Chondrocyte (in vitro differentiated cells): ENCODE results near the gene ANKRD17. TPM values are rescaled to one million over a fixed set of nuclear protein-coding genes. Genes with fewer than 3 reads are reported as not detected.

ENCODE experiments used
- DNase-seq: peaks from one replicate; pipeline ENCODE4 v3.0.0; 2021; ENCODE audit warnings: mixed read lengths, low spot score
- H3K27ac Mint-ChIP-seq: one replicate; pipeline ENCODE4 v1.8.0; 2021; ENCODE audit warnings: mild to moderate bottlenecking, moderate library complexity, mixed read lengths; ENCODE audit not compliant: unreplicated experiment
- H3K27me3 Mint-ChIP-seq: 2 replicates; pipeline ENCODE4 v1.8.0; 2021; ENCODE audit warnings: low read depth, mixed read lengths
- H3K36me3 Mint-ChIP-seq: 2 replicates; pipeline ENCODE4 v1.8.0; 2021; ENCODE audit warnings: low read depth, mixed read lengths
- H3K4me1 Mint-ChIP-seq: 2 replicates; pipeline ENCODE4 v1.8.0; 2021; ENCODE audit warnings: low read depth, mild to moderate bottlenecking, mixed read lengths
- H3K4me3 Mint-ChIP-seq: one replicate; pipeline ENCODE4 v1.8.0; 2021; ENCODE audit warnings: mild to moderate bottlenecking, moderate library complexity, mixed read lengths; ENCODE audit not compliant: unreplicated experiment
- H3K9me3 Mint-ChIP-seq: 2 replicates; pipeline ENCODE4 v1.8.0; 2021; ENCODE audit warnings: low read depth, mixed read lengths
- total RNA-seq: library from RNA; stranded (reverse); gene quantifications from 3 replicates; pipeline ENCODE4 v1.2.1, GENCODE V29; 2021
- TF ChIP-seq, protein P1 (sequence below): fragments of 200-600 bp; sonication (generic); IDR thresholded peaks from 2 replicates; pipeline ENCODE4 v1.5.0; 2021; ENCODE audit warnings: antibody characterized with exemption, mild to moderate bottlenecking, moderate library complexity

Gene ANKRD17
- total RNA-seq, 1 donor from 2014 or later = 55.1 TPM

DNA sequence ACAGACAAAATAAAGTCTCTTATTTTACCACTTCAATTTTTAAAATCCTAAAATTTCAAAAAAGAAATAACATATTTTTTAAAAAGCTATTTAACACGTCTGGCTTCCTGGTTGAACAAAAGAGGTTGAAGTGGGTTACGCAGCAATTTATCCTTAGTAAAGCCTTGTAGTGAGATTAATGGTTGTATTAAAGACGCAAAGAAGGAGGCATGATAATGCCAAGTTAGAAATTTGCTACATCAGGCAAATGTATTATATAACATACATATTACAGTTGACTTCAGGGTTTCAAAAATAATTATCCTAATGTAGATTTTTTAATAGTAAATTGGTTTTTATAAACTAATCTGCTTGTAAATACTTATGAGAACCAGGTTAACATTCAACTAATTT is 35.3 kb downstream of the ANKRD17 start:
- TF ChIP-seq, protein P1, sequence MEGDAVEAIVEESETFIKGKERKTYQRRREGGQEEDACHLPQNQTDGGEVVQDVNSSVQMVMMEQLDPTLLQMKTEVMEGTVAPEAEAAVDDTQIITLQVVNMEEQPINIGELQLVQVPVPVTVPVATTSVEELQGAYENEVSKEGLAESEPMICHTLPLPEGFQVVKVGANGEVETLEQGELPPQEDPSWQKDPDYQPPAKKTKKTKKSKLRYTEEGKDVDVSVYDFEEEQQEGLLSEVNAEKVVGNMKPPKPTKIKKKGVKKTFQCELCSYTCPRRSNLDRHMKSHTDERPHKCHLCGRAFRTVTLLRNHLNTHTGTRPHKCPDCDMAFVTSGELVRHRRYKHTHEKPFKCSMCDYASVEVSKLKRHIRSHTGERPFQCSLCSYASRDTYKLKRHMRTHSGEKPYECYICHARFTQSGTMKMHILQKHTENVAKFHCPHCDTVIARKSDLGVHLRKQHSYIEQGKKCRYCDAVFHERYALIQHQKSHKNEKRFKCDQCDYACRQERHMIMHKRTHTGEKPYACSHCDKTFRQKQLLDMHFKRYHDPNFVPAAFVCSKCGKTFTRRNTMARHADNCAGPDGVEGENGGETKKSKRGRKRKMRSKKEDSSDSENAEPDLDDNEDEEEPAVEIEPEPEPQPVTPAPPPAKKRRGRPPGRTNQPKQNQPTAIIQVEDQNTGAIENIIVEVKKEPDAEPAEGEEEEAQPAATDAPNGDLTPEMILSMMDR = no peak
- H3K9me3 Mint-ChIP-seq = no peaks in the 10 kb centered on the region
- no peak overlapping the region for H3K27ac Mint-ChIP-seq

DNA sequence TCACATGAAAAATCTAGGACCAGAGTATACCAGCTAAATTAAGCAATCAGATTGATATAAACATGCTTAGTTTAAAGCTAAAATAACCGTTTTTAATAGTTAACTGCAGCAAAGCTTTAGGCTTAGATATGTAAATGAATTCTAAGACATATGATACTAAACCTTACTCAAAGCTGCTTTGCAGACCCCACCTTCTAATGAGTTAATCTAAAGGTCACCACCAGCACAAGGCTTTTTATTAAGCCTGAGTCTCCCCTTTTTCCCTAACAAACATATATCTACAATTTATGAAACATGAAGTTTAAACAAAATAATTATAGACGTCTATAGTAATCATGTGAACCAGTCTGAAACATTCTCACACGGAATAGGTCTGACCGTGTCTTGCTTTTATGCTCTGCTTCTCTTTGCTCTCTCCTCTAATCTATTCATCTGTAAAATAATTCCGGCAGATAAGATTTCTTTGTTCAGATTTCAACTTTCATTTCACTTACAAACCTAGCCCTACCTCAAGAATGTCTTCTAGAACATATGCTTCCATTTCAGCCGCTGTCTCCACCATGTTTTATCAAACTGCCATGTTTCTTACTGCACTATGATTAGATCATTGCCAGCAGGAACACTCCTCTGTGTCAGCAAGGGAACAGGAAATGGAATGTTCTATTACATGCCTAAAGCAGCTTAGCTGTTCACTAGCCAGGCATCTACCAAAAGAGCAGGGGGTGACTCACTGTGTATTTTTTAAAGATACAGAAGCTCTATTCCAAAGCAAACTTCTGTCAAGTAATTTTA is 35.9 kb downstream of the ANKRD17 start:
- no peaks in the 10 kb centered on the region for H3K27me3 Mint-ChIP-seq
- H3K27ac Mint-ChIP-seq = no peak overlapping the region
- H3K4me1 Mint-ChIP-seq = peaks cover 34% of the 10 kb centered on the region
- H3K4me3 Mint-ChIP-seq = no peak overlapping the region
- TF ChIP-seq, protein P1 = no peak
- no peak for DNase-seq
- H3K9me3 Mint-ChIP-seq = no peaks in the 10 kb centered on the region
- no peaks in the 10 kb centered on the region for H3K36me3 Mint-ChIP-seq

More for the DNA sequence above, 35.3 kb downstream of the ANKRD17 start:
- peaks cover 34% of the 10 kb centered on the region for H3K4me1 Mint-ChIP-seq
- H3K36me3 Mint-ChIP-seq = no peaks in the 10 kb centered on the region
- DNase-seq = no peak
- H3K4me3 Mint-ChIP-seq = peak overlapping the region; percentile 29
- no peaks in the 10 kb centered on the region for H3K27me3 Mint-ChIP-seq

DNA sequence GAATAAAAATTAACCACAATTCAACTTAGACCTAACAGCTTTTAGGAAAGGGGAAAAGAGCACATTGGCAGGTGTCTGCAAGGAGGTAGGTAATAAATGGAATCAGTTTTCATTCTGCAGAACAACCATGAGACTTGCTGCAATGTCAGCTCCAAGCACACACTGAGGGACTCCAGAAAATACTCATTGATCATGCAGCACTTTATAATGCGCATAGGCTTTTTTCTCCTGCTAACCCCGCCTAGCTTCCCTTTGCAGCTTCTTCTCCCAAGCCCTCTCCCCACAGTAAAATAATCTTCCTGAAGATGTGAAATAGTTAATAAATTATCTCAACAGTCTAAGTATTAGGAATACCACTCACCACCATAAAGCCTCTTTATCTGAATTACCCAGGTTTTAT is 36.9 kb downstream of the ANKRD17 start:
- Mint-ChIP-seq H3K27ac (peak overlapping the region; percentile 79), H3K36me3 (no peaks in the 10 kb centered on the region), H3K9me3 (no peaks in the 10 kb centered on the region), H3K4me3 (peak overlapping the region; percentile 57), H3K27me3 (no peaks in the 10 kb centered on the region), H3K4me1 (peaks cover 34% of the 10 kb centered on the region)
- DNase-seq = no peak
- TF ChIP-seq, protein P1 = no peak

DNA sequence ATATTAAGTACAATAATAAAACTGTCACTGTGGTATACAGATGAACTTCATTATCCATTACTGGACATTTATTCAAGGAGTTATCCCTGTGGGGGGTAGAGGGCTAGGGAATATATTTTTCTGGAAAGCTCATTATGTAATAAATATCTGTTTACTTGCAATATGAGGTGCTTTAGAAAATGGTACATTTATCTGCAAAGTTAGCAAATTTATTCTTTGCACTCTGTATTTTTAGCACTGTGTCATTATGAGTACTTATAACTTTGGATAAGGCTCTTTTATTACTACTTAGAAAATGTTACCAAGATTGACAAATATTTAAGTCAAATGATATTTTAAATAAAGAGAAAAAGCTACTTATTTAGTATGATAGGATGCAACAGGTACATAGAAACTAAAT is 37.8 kb downstream of the ANKRD17 start:
- H3K27ac Mint-ChIP-seq = no peak overlapping the region
- TF ChIP-seq, protein P1 = no peak
- peaks cover 34% of the 10 kb centered on the region for H3K4me1 Mint-ChIP-seq
- H3K9me3 Mint-ChIP-seq = no peaks in the 10 kb centered on the region
- no peaks in the 10 kb centered on the region for H3K27me3 Mint-ChIP-seq
- no peaks in the 10 kb centered on the region for H3K36me3 Mint-ChIP-seq
- DNase-seq = no peak
- H3K4me3 Mint-ChIP-seq = no peak overlapping the region

DNA sequence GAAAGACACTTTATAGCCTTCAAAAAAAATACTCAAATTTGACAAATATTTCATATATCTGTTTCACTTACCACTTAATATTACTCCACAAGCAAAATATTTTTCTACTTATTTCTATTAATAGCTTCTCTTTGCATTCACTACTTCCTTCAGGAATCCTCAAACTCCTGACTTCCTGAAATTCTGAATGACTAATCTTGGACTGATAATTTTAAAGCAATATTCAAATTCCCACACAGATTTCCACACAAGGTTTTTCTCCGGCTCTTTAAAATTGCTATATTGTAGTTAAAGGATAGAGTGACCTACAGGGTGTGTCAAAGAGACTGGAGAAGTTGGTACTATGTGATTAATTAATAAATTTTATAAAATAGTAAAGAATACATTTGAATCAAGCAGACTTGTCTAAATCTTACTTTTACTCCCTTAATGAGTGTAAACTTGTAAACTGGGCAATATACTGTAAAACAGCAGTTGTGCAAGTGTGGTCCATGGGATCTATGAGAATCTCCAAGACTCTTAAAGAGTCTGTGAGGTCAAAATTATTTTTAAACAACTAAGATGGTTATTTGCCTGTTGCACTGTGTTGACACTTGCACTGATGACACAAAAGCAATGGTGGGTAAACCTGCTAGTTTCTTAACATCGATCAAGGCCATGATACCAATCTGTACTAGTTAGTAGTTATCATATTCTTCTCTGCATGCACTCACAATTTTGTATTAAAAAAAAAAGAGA is 44.5 kb downstream of the ANKRD17 start:
- H3K27me3 Mint-ChIP-seq = no peaks in the 10 kb centered on the region
- no peaks in the 10 kb centered on the region for H3K9me3 Mint-ChIP-seq
- TF ChIP-seq, protein P1 = no peak
- peak overlapping the region; percentile 89 for H3K27ac Mint-ChIP-seq
- H3K4me3 Mint-ChIP-seq = no peak overlapping the region
- H3K36me3 Mint-ChIP-seq = no peaks in the 10 kb centered on the region
- no peak for DNase-seq
- H3K4me1 Mint-ChIP-seq = peaks cover 19% of the 10 kb centered on the region
